ENCODE data around the gene RRP7A.
"Not testable (repeated sequence)": the region's sequence is repeated elsewhere in the genome, so short reads cannot be mapped to it uniquely, and the experiment has no call there.

Gene RRP7A

DNA sequence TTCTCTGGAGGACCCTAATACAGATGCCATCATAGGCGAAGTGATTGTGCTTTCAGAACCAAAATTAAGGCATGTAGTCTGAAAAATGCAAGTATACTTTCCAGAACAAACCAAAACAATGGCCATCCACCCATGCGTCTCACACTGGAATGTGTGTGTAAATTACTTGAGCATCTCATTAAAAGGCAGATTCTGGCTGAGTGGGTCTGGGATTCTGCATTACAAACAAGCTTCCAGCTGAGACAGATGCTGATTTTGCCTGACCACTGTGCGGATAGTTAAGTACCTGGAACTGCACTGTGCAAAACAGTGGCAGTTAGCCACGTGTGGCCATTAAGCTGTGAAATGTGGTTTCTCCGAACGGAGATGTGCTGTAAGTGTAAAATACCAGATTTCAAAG lies 26.2 kb downstream of the RRP7A start:
- DNase-seq, result no peak

DNA sequence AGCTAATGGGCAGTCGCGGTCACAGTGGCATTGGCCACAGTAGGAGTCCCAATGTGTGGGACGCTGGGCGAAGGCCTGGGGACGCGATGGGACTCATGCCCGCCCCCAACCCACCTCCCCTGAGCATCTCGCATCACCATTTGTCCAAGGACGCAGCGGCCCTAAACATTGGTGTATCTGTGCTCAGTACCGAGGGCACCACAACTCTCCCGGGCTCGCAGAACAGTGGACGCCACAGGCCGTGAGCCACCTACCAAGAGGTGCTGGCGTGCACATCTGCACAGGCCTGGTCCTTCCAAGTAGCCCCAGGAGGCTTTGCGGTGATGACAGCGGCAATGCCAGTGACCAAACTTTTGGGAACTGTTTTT lies 27.3 kb downstream of the RRP7A start:
- DNase-seq, result no peak

DNA sequence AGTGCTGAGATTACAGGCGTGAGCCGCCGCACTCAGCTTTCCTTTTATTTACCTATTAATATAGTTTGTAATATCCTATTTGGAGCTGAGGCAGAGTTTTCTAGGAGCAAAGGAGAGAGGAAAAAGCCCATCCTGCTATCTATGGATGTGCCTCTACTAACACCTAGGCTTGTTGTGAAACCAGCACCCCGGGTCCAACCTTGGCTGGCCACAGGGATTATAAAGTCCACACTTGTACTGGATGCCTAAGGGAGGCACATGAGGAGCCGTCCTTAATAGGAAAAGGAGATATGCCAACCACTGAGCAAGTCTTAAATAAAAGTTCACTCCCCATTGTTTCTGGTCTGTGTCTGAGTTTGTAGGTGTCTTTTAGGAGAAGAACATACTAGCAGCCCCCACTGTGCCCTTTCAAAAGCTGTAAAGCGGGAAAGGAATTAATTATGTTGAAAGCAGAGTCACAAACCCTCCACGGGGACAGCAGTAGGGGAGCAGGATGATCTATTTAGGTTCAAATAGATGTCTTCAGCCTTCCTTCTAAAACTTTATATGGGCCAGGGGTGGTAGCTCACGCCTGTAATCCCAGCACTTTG lies 29.3 kb downstream of the RRP7A start:
- DNase-seq, result no peak

DNA sequence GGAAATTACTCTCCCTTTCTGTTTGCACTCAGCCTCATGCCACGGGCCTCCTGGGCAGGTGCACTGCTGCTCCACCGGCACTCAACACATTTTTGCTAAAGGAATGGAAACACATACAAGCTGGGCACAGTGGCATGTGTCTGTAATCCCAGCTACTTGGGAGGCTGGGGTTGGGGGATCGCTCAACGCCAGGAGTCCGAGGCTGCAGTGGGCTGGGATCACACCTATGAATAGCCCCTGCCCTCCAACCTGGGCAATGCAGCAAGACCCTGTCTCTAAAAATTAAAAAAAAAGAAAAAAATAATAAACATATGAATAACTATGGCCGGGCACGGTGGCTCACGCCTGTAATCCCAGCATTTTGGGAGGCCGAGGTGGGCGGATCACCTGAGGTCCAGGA lies 30.6 kb downstream of the RRP7A start:
- no peak for DNase-seq

DNA sequence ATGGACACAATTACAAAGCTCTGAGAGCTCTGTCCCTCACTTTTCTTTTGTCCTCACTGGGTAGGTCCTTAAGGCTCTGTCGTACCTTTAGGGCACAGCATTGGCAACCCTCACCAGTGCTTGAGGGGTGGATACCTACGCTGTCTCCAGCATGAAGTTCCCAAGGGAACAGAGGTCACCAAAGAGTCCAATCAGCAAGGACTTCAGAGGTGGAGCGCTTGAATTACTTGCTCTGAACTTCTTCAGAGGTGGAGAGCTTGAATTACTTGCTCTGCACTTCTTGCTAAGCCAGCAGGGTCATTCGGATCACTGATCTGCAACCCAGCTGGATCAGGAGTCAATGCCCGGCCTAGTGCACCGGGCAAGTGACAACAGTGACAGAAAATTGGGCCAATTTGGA lies 35.1 kb downstream of the RRP7A start:
- no peak for DNase-seq

DNA sequence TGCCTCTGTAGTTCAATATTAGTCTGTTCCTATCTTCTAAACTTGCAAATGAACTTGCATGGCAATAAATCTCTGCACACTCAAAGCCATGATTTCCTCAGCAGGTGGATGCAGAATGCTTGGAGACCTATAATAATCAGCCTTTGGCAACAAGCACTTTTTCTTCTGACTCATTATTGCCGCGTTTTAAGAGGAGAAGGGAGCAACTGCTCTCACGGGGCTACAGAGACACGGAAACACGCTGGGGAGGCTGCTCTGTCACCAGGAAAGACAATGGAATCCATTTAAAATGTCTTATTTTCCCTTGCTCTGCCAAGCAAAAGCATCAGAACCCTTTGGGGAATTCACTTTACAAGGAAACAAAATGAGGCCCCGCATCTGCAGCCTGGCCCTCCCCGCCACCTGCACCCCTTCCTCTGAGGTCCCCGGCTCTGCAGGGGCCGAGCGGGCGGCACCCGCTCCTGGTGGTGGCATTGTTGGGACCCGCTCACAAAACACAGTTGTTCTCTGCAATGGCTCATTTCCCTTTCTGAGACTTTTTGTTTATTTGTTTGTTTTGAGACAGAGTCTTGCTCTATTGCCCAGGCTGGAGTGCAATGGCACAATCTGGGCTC lies 35.9 kb downstream of the RRP7A start:
- not testable (repeated sequence) for DNase-seq

GRCh38 chr22:42475122-42475521 lies 44.5 kb downstream of the RRP7A start:
- DNase-seq, result no peak

GRCh38 chr22:42473484-42474193 lies 46.0 kb downstream of the RRP7A start:
- peak; percentile 6 for DNase-seq

- no peak for DNase-seq
These were observed 46.9 kb downstream of the RRP7A start for GRCh38 chr22:42472671-42473070.

- no peak for DNase-seq
These were observed 48.2 kb downstream of the RRP7A start for GRCh38 chr22:42471441-42471840.

DNA sequence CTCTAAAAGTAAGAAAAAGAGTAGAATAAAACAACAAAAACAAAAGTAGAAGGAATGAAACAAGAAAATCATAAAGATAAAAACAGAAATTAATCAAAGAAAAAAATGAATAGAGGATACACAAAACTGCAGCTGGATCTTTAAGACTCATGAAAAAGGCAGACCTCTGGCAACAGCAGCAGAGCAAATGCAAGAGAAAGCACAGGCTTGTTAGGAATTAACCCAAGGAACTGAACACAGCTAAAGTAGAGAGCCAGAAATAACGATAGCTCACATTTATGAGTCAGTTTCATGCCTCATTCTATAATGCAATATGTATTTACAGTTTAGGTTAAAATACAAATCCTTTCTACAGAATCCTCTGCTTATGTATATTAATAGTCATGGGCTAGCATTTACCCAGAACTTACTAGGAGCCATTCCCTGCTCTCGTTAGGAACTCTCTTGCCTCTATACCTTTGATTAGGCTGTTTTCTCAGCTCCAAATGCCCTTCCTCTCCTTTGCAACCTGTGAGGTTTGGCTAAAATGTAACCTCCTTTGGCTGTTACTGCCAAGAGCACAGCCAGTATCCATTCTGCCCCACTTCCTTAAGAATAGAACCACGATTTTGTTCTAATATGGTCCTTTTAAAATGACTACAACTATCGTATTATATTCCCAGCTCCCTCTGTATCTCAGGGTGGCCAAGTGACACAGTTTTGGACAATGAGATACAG lies 49.1 kb downstream of the RRP7A start:
- no peak for DNase-seq

- no peak for DNase-seq
These were observed 50.8 kb downstream of the RRP7A start for GRCh38 chr22:42468841-42469240.

DNA sequence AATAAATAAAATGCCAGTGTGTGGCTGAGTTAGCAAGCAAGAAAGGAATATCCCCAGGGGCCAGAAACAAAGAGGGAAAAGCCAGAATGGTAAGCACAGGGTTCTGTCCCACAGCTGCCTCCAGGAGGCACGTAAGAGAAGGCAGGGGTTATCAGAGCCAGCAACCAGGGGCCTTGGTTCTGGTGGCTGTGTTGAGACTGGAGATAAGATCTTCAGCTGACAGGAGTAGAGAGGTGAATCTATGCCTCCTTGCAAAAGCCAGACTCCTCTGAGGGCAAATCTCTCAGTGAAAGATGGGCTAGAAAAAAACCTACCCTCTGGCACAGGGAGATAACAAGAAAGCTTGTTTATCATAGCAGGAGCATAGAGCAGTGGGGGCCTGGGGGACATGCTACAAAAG lies 57.6 kb downstream of the RRP7A start:
- no peak for DNase-seq

DNA sequence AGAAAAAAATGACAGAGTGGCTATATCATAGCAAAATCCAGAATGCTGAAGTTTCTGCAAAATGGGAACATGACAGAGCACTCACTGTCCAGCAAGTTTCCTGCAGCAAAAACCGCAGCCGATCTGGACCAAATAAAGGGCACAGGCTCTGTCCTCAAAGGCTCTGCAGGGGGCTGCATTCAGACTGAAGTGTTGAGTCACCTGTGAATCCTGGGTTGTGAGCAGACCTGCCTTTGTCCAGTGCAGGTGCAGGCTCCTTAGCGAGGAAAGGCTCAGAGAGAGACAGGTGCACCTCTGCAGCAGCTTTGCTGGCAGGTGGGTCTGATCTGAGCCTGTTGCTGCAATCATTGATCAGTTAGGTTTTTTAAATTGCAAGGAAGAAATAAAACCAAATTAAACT lies 58.1 kb downstream of the RRP7A start:
- no peak for DNase-seq
